AG04449 (cell line): Measurements from ENCODE around the gene NFIX.
A peak's percentile ranks its signal among the peaks of the same experiment; 100 is the strongest.

Experiments used
- CTCF ChIA-PET: fragments of 350-600 bp; formaldehyde crosslinking; extraction: SDS; loops from one replicate; lab custom pipeline; 2021; ENCODE audit warnings: antibody characterized with exemption; lab: Yijun Ruan, JAX
- POLR2A ChIA-PET: fragments of 400-600, 350-600 bp; formaldehyde crosslinking; extraction: SDS; loops from one replicate; lab custom pipeline; 2020; ENCODE audit warnings: antibody characterized with exemption, inconsistent platforms; lab: Yijun Ruan, JAX
- DNase-seq: peaks from one replicate; pipeline ENCODE4 v3.0.0-alpha.2; 2010; ENCODE audit warnings: low read depth, low spot score
- H3K4me3 ChIP-seq: 2 replicates; pipeline ENCODE4 v1.5.1; 2011; ENCODE audit warnings: low read depth, mild to moderate bottlenecking, control low read depth, low read length
- CTCF ChIP-seq: IDR thresholded peaks from one replicate; pipeline ENCODE4 v1.5.1; 2011; ENCODE audit warnings: mild to moderate bottlenecking, moderate library complexity, low read length, control low read depth, inconsistent platforms; ENCODE audit not compliant: insufficient read depth; ENCODE audit errors: missing control alignments

Gene NFIX

GRCh38 chr19:12959481-12959880, 35.8 kb upstream of the NFIX start:
- TF ChIP-seq CTCF, result no peak
- DNase-seq, result no peak
- ChIA-PET CTCF (interaction anchor here (1.2 to 9.9 kb wide), 2 partner anchors 16 to 135 kb away, joined by 3 to 138 read pairs; no protein-coding TSS in a partner anchor), POLR2A (no interaction called here)
- no peak overlapping the region for H3K4me3 ChIP-seq

GRCh38 chr19:12965017-12965811, 30.1 kb upstream of the NFIX start:
- H3K4me3 ChIP-seq, result peak overlapping the region; percentile 63
- CTCF ChIA-PET, result interaction anchor here (0.6 to 9.9 kb wide), 105 partner anchors 10 to 896 kb away, joined by 3 to 153 read pairs (median 5); partner anchors contain the start of genes CALR, DNASE2, FARSA and GADD45GIP1
- DNase-seq, result no peak
- peak; percentile 100 for TF ChIP-seq CTCF
- POLR2A ChIA-PET, result interaction anchor here (0.6 to 1.4 kb wide), 6 partner anchors 12 to 191 kb away, joined by 3 to 6 read pairs (median 3); partner anchors contain the start of genes JUNB and RAD23A

GRCh38 chr19:12965812-12966135, 29.5 kb upstream of the NFIX start:
- DNase-seq, result no peak
- H3K4me3 ChIP-seq, result no peak overlapping the region; the same call in 1 of the 2 replicates
- CTCF ChIA-PET, result interaction anchor here (0.6 to 9.9 kb wide), 103 partner anchors 10 to 896 kb away, joined by 3 to 153 read pairs (median 6); partner anchors contain the start of genes CALR, DNASE2, FARSA and GADD45GIP1
- TF ChIP-seq CTCF, result no peak
- POLR2A ChIA-PET, result interaction anchor here (0.6 to 1.4 kb wide), 6 partner anchors 12 to 190 kb away, joined by 3 to 6 read pairs (median 3); partner anchors contain the start of genes JUNB and RAD23A

GRCh38 chr19:12967907-12968306, 27.4 kb upstream of the NFIX start:
- CTCF ChIA-PET, result interaction anchor here (0.8 to 9.9 kb wide), 5 partner anchors 8 to 294 kb away, joined by 3 to 153 read pairs (median 43); no protein-coding TSS in a partner anchor
- TF ChIP-seq CTCF, result no peak
- H3K4me3 ChIP-seq, result no peak overlapping the region
- no peak for DNase-seq
- POLR2A ChIA-PET, result interaction anchor here (0.6 to 0.7 kb wide), 2 partner anchors 185 to 467 kb away, joined by 3 read pairs; no protein-coding TSS in a partner anchor

GRCh38 chr19:12969292-12969988, 25.8 kb upstream of the NFIX start, which contains the start of gene DAND5:
Gene DAND5, plus strand, starts transcription at chr19:12969576. Its CDS starts 85 bp downstream, at chr19:12969661.
- no peak for TF ChIP-seq CTCF
- DNase-seq, result no peak
- H3K4me3 ChIP-seq, result no peak within 1 kb of the TSS
- POLR2A ChIA-PET, result no interaction called here
- CTCF ChIA-PET, result interaction anchor here (5.6 to 9.9 kb wide), 2 partner anchors 6 to 123 kb away, joined by 138 to 153 read pairs; no protein-coding TSS in a partner anchor
